Motor neuron (in vitro differentiated cells): ENCODE data around the gene ADAMTS8. TPM values are rescaled to one million over a fixed set of nuclear protein-coding genes. Genes with fewer than 3 reads are reported as not detected.
A peak's percentile ranks its signal among the peaks of the same experiment; 100 is the strongest.
"Not testable (repeated sequence)": the region's sequence is repeated elsewhere in the genome, so short reads cannot be mapped to it uniquely, and the experiment has no call there.

Experiments used
- ATAC-seq, 8 experiments: fragments of 200-7000 bp; cut with Tn5 transposase; replicated peaks in 6 of 8; 2 replicates each; pipeline ENCODE4 v1.8.0; 2021; ENCODE audit warnings: mild to moderate bottlenecking in 8 of 8, moderate library complexity in 8 of 8
- H3K27ac ChIP-seq, 2 donors: fragments of 250-450 bp; sonication (Bioruptor Pico); 2 replicates each; pipeline ENCODE4 v1.9.0; 2021; ENCODE audit warnings: antibody characterized with exemption in 2 of 2, mild to moderate bottlenecking in 2 of 2, moderate library complexity in 1 of 2
- H3K4me1 ChIP-seq, 2 donors: fragments of 250-450 bp; sonication (Bioruptor Pico); replicated peaks in 1 of 2; 2 replicates each; pipeline ENCODE4 v1.6.1; 2021; ENCODE audit warnings: antibody characterized with exemption in 2 of 2, mild to moderate bottlenecking in 2 of 2, moderate library complexity in 1 of 2
- H3K4me3 ChIP-seq, 5 donors: fragments of 250-450 bp; sonication (Bioruptor Pico); 2 replicates each; pipeline ENCODE4 v1.9.0; 2021; ENCODE audit warnings: antibody characterized with exemption in 5 of 5, mild to moderate bottlenecking in 5 of 5, moderate library complexity in 4 of 5
- WGBS, 10 experiments: fragments of 450-650 bp; shearing (Covaris generic); methylation state at CpG; one replicate each; pipeline ENCODE4 v1.0.0; 2022; 5-methylcytosine and 5-hydroxymethylcytosine counted together
- in situ Hi-C, 9 experiments: fragments of 400-800 bp; cut with MboI; loops; one replicate each; pipeline ENCODE4 v1.15.0; 2021; ENCODE audit warnings: low sequenced_read_pairs in 9 of 9, low pct_unique_long_range_greater_than_20kb in 2 of 9; ENCODE audit not compliant: unreplicated experiment in 9 of 9
- total RNA-seq, 8 experiments: library from RNA; unstranded; fragments of 300-600 nt; gene quantifications; 2 replicates each; pipeline versions ENCODE4 v1.2.3 to v1.2.4, GENCODE V29; 2022

Gene ADAMTS8
- total RNA-seq, 8 experiments from 2014 or later = 0.05 to 2.1 (median 0.22) TPM

DNA sequence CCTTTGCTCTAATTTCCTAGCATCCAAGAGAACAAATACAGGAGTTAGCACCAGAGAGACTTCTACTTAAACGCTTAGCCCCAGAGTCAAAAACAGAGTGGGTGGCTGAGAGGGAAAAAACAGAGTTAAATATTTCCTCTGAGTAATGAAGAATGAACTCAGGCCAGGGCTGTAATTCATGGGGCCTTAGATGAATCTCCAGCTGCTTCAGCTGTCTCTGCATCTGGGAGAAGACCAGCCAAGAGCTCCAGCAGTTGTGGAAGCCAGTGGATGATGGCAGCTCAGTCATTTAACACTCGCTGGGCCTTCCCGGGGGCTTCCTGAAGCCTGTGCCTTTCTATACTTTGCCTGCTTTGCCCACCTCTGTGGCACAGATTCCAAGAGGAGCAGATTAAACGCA is 14.3 kb upstream of the ADAMTS8 start:
- WGBS, 10 experiments = 8 to 90% (median 56%) methylated on average over 1 to 4 of the region's 4 CpGs; no CpG with 5 or more reads in 2 of the 10 experiments
- no peak for ATAC-seq
- in situ Hi-C loops = loop anchor here in 7 of 9 experiments (10.0 to 25.0 kb wide), 4 partner anchors 220 to 422 kb away; no protein-coding TSS in a partner anchor
- Histone ChIP-seq H3K4me3 (no peak overlapping the region), H3K4me1 (no peaks in the 10 kb centered on the region), H3K27ac (no peak overlapping the region)

DNA sequence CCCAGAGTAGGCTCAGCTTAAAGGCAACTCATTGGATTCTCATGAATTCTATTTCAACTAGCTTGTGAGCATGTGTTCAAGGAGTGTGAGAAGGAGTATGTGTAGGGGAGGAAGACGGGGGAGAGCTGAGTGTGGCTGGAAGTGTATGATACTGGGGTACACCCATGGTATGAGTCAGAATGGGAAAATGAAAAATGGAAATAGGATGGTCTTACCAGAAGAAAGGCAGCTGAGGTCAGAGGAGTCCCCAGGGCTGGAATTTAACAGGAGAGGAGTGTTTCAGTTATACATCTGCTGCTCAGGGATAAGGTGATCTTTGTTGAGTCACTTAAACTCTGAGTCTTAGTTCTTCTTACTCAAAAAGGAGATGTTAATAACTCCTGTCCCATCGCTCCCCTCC is 13.3 kb upstream of the ADAMTS8 start:
- 15 to 92% (median 64%) methylated on average over 1 to 2 of the region's 2 CpGs; no CpG with 5 or more reads in 4 of the 10 experiments for WGBS, 10 experiments
- peak in 2 of 8 experiments; percentile 91 to 93 for ATAC-seq
- H3K4me1 ChIP-seq = no peaks in the 10 kb centered on the region
- in situ Hi-C loops = loop anchor here in 7 of 9 experiments (10.0 to 25.0 kb wide), 4 partner anchors 221 to 423 kb away; no protein-coding TSS in a partner anchor
- H3K27ac ChIP-seq = no peak overlapping the region
- H3K4me3 ChIP-seq = no peak overlapping the region

DNA sequence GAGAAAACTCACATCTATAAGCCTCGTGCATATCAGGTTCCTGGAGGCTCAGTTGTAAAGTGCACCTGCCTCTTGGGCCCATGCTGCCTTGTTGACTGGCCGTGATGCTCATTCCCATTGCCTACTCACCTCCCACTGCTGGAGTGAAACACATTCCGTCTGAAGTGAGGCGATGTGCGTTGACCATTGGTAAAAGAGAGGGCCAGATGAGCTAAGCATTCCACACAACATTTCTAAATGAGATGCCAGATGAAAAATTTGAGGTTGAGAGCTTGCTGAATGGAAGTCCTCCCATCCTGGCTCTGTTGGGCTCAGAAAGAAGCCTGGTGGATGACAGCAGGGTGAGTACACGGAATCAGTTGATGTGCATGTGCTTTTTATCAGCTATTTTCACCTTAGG is 11.5 kb upstream of the ADAMTS8 start:
- in situ Hi-C loops = loop anchor here (10.0 to 25.0 kb wide), 4 partner anchors 222 to 425 kb away; no protein-coding TSS in a partner anchor

DNA sequence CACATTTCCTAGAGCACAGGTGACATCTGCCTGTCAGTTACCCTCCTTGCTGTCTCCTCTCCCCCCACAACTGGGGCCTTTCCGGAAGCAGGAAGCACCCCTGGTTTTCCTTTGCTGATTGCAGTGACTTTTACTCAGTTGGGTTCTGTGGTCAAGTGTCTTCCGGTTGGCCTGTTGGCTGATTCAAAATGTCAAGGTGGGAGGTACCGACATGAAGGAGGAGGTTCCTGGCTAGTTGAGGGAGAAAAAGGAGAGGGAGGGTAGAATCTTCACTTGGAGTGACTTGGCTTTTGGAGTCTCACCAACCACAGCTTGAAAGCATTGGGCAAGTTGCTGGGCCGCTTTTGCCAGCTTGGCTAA is 10.7 kb upstream of the ADAMTS8 start:
- 33 to 100% (median 83%) methylated on average over 1 to 3 of the region's 4 CpGs; no CpG with 5 or more reads in 1 of the 10 experiments for WGBS, 10 experiments
- in situ Hi-C loops = loop anchor here in 7 of 9 experiments (10.0 to 25.0 kb wide), 3 partner anchors 223 to 426 kb away; no protein-coding TSS in a partner anchor
- H3K27ac ChIP-seq = no peak overlapping the region
- no peaks in the 10 kb centered on the region for H3K4me1 ChIP-seq
- H3K4me3 ChIP-seq = no peak overlapping the region
- ATAC-seq = no peak

More for the DNA sequence above, 11.5 kb upstream of the ADAMTS8 start:
- H3K4me3 ChIP-seq = no peak overlapping the region
- WGBS, 10 experiments = 17 to 90% (median 63%) methylated on average over 1 to 5 of the region's 6 CpGs; no CpG with 5 or more reads in 2 of the 10 experiments
- H3K27ac ChIP-seq = no peak overlapping the region
- H3K4me1 ChIP-seq = no peaks in the 10 kb centered on the region
- no peak for ATAC-seq

DNA sequence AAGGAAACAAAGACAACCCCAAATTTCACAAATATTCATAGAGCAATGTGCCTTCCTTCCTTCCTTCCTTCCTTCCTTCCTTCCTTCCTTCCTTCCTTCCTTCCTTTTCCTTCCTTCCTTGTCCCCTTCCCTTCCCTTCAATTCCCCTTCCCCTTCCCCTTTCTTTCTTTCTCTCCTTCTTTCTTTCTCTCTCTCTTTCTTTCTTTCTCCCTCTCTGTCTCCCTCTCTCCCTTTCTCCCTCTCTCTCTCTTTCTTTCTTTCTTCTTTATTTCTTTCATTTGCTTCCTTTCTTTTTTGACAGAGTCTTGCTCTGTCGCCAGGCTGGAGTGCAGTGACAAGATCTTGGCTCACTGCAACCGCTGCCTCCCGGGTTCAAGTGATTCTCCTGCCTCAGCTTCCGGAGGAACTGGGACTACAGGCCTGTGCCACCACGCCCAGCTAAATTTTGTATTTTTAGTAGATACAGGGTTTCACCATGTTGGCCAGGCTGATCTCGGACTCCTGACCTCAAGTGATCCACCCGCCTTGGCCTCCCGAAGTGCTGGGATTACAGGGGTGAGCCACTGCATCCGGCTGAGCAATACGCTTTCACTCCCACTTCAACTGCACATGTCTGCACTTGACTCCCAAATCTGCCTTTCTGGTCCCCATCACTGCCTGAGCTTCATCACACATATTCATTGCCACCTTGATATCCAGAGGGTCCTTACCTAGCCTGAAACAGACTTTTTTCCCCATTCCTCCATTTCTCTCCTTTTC is 10.2 kb upstream of the ADAMTS8 start:
- not testable (repeated sequence) for ATAC-seq, H3K4me3 ChIP-seq, H3K4me1 ChIP-seq, H3K27ac ChIP-seq
- WGBS, 10 experiments = 80 to 100% (median 92%) methylated on average over 1 to 7 of the region's 10 CpGs
- in situ Hi-C loops = loop anchor here in 7 of 9 experiments (10.0 to 25.0 kb wide), 3 partner anchors 224 to 426 kb away; no protein-coding TSS in a partner anchor

DNA sequence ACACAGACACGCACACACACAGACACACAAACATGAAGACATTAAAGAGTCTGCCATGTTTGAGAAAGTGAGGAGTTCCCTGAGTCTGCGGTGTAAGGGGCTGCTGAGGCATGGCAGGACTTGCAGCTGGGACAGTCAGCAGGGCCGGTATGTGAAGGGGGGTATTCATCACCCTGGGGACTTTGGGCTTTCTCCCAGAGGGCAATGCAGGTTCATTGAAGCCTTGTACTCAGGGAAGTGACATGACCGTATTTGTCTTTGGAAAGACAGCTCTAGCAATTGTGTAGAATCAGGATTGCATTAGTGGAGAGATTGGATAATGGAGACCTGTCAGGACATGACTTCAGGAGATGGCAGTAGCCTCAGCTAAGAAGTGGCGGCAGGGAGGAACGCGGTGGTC is 9.4 kb upstream of the ADAMTS8 start:
- 72 to 100% (median 93%) methylated on average over 1 to 5 of the region's 7 CpGs; no CpG with 5 or more reads in 3 of the 10 experiments for WGBS, 10 experiments
- H3K4me3 ChIP-seq = no peak overlapping the region
- no peak for ATAC-seq
- no peaks in the 10 kb centered on the region for H3K4me1 ChIP-seq
- in situ Hi-C loops = loop anchor here in 7 of 9 experiments (10.0 to 25.0 kb wide), 3 partner anchors 224 to 427 kb away; no protein-coding TSS in a partner anchor
- no peak overlapping the region for H3K27ac ChIP-seq

DNA sequence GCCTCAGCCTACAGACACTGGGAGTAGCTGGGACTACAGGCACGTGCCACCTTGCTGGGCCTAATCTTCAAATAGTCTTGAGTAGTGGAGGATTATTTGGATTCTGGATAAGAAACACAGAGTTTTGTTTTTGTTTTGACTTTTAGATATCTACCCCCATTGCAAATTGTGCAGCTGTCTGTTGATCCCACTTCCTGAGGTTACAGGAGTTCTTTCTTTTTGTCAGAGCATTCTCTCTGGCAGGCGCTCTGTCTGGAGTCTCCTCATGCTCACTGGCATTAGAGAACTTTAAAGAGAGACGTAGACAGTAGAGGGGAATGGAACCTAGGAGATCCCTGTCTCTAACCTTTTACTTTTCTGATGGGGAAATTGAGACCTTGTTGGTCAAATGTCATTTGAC is 7.8 kb upstream of the ADAMTS8 start:
- H3K27ac ChIP-seq = no peak overlapping the region
- in situ Hi-C loops = loop anchor here in 7 of 9 experiments (10.0 to 25.0 kb wide), 3 partner anchors 226 to 429 kb away; no protein-coding TSS in a partner anchor
- H3K4me3 ChIP-seq = no peak overlapping the region
- H3K4me1 ChIP-seq = no peaks in the 10 kb centered on the region
- 86 to 100% (median 90%) methylated on average over 1 to 3 of the region's 3 CpGs; no CpG with 5 or more reads in 2 of the 10 experiments for WGBS, 10 experiments
- no peak for ATAC-seq

DNA sequence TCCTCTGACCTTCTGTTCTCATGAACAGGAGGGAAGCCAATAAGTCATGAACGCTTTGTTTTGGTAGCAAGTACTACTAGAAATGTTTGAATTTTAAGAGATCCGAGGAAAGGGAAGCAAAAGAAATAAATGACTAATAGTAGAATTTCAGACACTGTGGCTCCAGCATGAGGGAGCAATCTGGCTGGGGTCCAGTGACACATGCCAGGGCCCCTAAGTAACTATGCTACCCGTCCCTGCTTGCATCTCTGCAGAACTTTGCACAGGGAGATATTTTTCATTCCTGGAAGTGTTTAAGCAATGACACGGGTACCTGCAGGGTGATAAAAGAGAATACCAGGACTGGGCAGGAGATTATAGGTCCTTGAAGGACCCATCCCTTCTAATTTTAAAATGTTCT is 7.3 kb upstream of the ADAMTS8 start:
- in situ Hi-C loops = loop anchor here in 7 of 9 experiments (10.0 to 25.0 kb wide), 3 partner anchors 227 to 429 kb away; no protein-coding TSS in a partner anchor
- Histone ChIP-seq H3K4me3 (no peak overlapping the region), H3K4me1 (no peaks in the 10 kb centered on the region), H3K27ac (no peak overlapping the region)
- 29 to 90% (median 71%) methylated on average over 1 to 4 of the region's 4 CpGs; no CpG with 5 or more reads in 1 of the 10 experiments for WGBS, 10 experiments
- peak in 1 of 8 experiments; percentile 7 for ATAC-seq

DNA sequence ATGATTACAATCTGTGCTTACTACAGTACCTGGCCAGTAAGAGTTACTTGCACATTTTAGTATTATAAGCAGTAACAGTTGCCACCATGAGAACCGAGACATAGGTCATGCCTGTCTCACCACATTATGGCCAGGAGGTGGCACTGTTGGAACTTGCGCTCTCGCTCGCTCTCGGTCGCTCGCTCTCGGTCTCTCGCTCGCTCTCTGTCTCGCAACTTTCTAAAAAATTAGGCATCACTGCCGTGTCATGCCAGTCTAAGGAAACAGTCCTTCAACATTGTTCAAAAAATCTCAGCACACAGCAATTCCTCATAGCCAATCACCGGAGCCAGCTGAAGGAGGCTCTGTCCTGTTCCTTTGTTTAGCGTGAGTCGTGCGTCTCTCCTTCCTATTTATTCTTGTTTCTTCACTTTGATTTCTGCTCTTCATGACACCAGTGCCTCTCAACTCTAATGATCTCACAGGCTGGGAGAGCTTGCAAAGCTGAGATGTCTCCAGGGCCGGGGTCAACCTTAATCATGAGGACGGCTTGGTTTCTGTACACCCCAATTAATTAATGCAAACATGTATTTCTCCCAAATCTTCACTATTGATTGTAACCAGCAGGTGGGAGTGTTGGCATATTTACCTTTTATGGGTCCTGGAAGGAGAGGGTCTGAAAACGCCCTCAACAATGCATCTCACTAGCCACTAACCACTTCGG is 6.3 kb upstream of the ADAMTS8 start:
- peak overlapping the region; percentile 41 to 57 (median 49) for H3K4me3 ChIP-seq
- in situ Hi-C loops = loop anchor here in 7 of 9 experiments (10.0 to 25.0 kb wide), 3 partner anchors 228 to 430 kb away; no protein-coding TSS in a partner anchor
- H3K27ac ChIP-seq = no peak overlapping the region
- no peaks in the 10 kb centered on the region for H3K4me1 ChIP-seq
- WGBS, 10 experiments = 0 to 5% (median 0%) methylated on average over 1 to 17 of the region's 20 CpGs; no CpG with 5 or more reads in 1 of the 10 experiments
- peak; percentile 76 to 93 (median 86) for ATAC-seq

DNA sequence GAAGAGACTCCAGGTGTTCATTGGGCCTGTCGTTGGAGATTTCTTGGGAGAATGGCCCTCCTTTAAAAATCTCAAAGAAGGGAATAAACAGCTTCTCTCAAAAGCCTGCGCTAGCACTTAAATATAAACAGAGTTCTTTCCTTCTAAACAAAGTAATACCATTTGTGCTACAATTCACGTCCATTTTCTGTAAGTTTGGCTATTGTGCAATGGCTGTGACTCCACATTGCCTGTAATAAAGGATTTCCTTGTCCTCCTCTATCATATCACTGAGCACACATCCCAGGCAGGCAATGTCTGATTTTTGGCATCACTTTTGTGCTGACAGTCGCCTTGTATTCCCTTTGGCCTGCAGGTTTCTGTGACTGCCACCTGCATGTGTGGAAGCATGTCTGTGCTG is 4.9 kb upstream of the ADAMTS8 start:
- Histone ChIP-seq H3K4me3 (no peak overlapping the region), H3K4me1 (peaks cover 0 to 4% of the 10 kb centered on the region in 2 donors), H3K27ac (no peak overlapping the region)
- WGBS, 10 experiments = 59 to 100% (median 91%) methylated on average over 1 to 4 of the region's 4 CpGs; no CpG with 5 or more reads in 1 of the 10 experiments
- ATAC-seq = no peak
- in situ Hi-C loops = loop anchor here in 7 of 9 experiments (10.0 to 25.0 kb wide), 3 partner anchors 229 to 431 kb away; no protein-coding TSS in a partner anchor

DNA sequence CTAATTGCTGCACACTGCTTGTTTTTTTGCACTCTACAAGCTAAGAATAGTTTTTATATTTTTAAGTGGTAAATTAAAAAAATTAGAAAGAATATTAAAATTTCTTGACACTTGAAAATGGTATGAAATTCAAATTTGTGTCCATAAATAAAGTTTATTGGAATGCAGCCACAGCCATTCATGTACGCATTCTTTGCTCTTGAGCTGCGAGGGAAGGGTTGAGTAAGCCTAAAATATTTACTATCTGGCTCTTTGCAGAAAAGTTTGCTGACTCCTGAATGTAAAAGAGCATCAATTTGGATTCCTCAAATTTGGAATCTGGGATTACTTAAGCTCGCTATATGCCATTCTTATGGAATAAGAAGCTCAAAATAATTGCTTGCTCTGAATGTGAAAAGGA is 3.4 kb upstream of the ADAMTS8 start:
- in situ Hi-C loops = loop anchor here in 7 of 9 experiments (10.0 to 25.0 kb wide), 3 partner anchors 230 to 433 kb away; no protein-coding TSS in a partner anchor

DNA sequence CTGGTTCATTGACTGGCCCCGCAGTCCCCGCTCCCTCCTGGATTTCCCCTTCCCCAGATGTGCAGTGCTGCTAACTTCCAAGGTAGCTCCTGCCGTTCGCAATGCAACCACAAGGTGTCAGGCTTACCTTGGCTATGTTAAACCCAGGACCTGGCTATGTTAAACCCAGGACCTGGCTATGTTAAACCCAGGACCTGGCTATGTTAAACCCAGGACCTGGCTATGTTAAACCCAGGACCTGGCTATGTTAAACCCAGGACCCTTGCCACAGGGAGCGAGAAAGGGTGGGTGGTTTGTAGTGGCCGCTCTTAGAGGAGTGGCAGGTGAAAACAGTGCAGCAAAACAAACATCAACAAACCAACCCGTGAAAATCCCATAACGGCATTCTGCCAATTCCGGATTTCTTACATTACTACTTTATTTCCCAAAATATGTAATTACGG is 2.9 kb upstream of the ADAMTS8 start:
- in situ Hi-C loops = loop anchor here in 7 of 9 experiments (10.0 to 25.0 kb wide), 3 partner anchors 231 to 433 kb away; no protein-coding TSS in a partner anchor

More for the DNA sequence above, 3.4 kb upstream of the ADAMTS8 start:
- peaks cover 3 to 7% of the 10 kb centered on the region in 2 donors for H3K4me1 ChIP-seq
- ATAC-seq = peak in 3 of 8 experiments; percentile 2 to 7 (median 3)
- H3K27ac ChIP-seq = no peak overlapping the region
- no peak overlapping the region for H3K4me3 ChIP-seq
- 0 to 100% (median 76%) methylated on average over 1 to 3 of the region's 3 CpGs; no CpG with 5 or more reads in 1 of the 10 experiments for WGBS, 10 experiments

More for the DNA sequence above, 2.9 kb upstream of the ADAMTS8 start:
- 0 to 59% (median 9%) methylated on average over 2 to 7 of the region's 10 CpGs; no CpG with 5 or more reads in 3 of the 10 experiments for WGBS, 10 experiments
- Histone ChIP-seq H3K4me1 (peaks cover 3 to 7% of the 10 kb centered on the region in 2 donors), H3K4me3 (no peak overlapping the region), H3K27ac (no peak overlapping the region)
- ATAC-seq = peak; percentile 12 to 59 (median 50)
